Activated CD4-positive, alpha-beta T cell treated with anti-CD3 and anti-CD28 coated beads for 36 hours (primary cell): Measurements from ENCODE around the gene KDM2B. TPM values are rescaled to one million over a fixed set of nuclear protein-coding genes. Genes with fewer than 3 reads are reported as not detected.

ENCODE experiments used
- ATAC-seq: fragments of 200-7000 bp; cut with Tn5 transposase; one replicate; pipeline ENCODE4 v1.10.0; 2021; ENCODE audit warnings: mild to moderate bottlenecking, moderate library complexity
- CTCF ChIA-PET: fragments of 350-600 bp; sonication (Branson Sonifier 250); formaldehyde crosslinking; loops from one replicate; lab custom pipeline; 2021; ENCODE audit warnings: antibody characterized with exemption; lab: Charles Lee
- POLR2A ChIA-PET: fragments of 350-600 bp; sonication (Branson Sonifier 250); formaldehyde crosslinking; loops from one replicate; lab custom pipeline; 2021; ENCODE audit warnings: antibody characterized with exemption, inconsistent platforms; lab: Charles Lee
- DNase-seq: peaks from one replicate; pipeline ENCODE4 v3.0.0-alpha.2; 2020
- H3K27ac Mint-ChIP-seq: one replicate; pipeline ENCODE4 v1.8.0; 2021; ENCODE audit warnings: mixed read lengths
- H3K27me3 Mint-ChIP-seq: one replicate; pipeline ENCODE4 v1.8.0; 2021; ENCODE audit warnings: mixed read lengths
- H3K36me3 Mint-ChIP-seq: one replicate; pipeline ENCODE4 v1.8.0; 2021; ENCODE audit warnings: low read depth, mixed read lengths
- H3K4me1 Mint-ChIP-seq: one replicate; pipeline ENCODE4 v1.8.0; 2021; ENCODE audit warnings: mixed read lengths
- H3K4me3 Mint-ChIP-seq: one replicate; pipeline ENCODE4 v1.8.0; 2021; ENCODE audit warnings: mild to moderate bottlenecking, moderate library complexity, mixed read lengths
- H3K9me3 Mint-ChIP-seq: one replicate; pipeline ENCODE4 v1.8.0; 2021; ENCODE audit warnings: low read depth, mixed read lengths
- intact Hi-C, 2 experiments: fragments of 100-400 bp; cut with DNase I in 1 of 2; cut with micrococcal nuclease in 1 of 2; formaldehyde crosslinking; loops; one replicate each; pipeline versions ENCODE4 v1.14.2 to v1.15.1; 2022 to 2024; cut with DNase I, micrococcal nuclease
- total RNA-seq, 2 experiments: library from RNA; stranded (reverse); gene quantifications; one replicate each; pipeline ENCODE4 v1.2.3, GENCODE V29; 2021

The KDM2B gene
- 10 to 100 TPM; 39.2 to 48.7 TPM for total RNA-seq

DNA sequence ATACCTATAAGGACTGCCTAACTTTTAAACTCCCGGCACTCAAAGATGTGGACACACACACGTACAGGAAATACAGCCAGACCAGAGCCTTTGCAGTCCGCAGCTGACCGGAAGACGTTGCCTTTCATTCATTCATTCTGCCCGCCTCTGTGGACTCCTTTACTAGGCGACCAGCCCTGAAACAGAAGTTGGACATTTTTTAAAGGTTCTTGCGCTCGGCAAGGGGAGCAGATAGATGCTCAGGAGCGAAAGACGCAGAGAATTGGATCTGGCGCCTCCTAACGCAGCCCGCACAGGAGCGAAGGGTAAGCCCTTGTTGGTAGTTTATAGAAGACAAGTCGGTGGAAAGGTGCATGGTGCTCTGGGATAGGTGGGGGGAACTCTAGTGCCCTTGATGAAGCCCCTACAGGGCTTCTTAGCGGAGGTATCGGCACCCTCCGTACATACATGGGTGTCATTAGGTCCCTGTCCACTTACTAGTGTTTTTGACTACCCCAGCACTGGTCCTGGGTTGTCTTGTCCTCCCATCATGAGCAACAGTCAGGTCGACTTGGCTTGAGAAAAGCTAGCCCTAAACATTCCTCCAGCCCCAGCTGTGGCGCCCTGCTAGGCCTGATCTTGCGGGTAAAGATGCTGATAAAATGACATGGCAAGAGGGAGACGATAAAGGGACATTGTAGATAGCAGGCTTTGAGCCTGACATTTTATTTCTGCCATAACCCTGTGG, at the start of gene KDM2B:
TSS of gene KDM2B (minus strand) at position 65 of the 727 bp plus-strand sequence. CDS start 112 bp downstream, outside the sequence.
- ATAC-seq (peak; percentile 30), DNase-seq (peak; percentile 58)
- H3K36me3 Mint-ChIP-seq: no peaks in the 10 kb centered on the region
- H3K4me1 Mint-ChIP-seq: peaks cover 24% of the 10 kb centered on the region
- intact Hi-C loops: loop anchor here (1.0 to 10.0 kb wide), 7 partner anchors 9 to 504 kb away; partner anchors contain the start of genes ORAI1 (in 2 of the 2) and CAMKK2 (in 1 of the 2)
- CTCF ChIA-PET: interaction anchor here (0.9 to 1.2 kb wide), 3 partner anchors 19 to 47 kb away, joined by 3 to 5 read pairs (median 4); no protein-coding TSS in a partner anchor
- POLR2A ChIA-PET: interaction anchor here (0.8 to 2.7 kb wide), 4 partner anchors 11 to 46 kb away, joined by 3 to 12 read pairs (median 4); partner anchors contain the start of gene ORAI1
- no peaks in the 10 kb centered on the region for H3K27me3 Mint-ChIP-seq
- peak within 1 kb of the TSS; percentile 99 for H3K27ac Mint-ChIP-seq
- no peaks in the 10 kb centered on the region for H3K9me3 Mint-ChIP-seq
- H3K4me3 Mint-ChIP-seq: peak within 1 kb of the TSS; percentile 83

DNA sequence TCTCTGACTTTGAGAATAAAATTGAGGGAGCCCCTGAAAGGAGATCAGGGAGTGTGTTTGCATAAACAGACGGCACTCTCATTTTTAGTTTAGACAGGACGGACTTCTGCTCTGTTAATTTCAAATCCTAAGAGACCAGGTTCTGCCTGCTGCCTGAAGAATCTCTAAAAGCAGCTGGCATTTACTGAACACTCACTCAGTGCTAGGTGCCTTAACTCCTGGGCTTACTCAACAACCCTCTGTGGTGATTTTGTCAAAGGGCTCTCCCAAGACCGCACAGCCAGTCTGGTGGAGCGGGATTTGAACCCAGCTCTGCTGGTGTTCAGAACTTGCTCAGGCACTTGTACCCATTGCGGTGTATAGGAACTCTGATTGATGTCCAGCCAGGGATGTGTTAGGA, 47.7 kb upstream of the KDM2B start:
- no peaks in the 10 kb centered on the region for H3K9me3 Mint-ChIP-seq
- H3K4me3 Mint-ChIP-seq: peak overlapping the region; percentile 92
- ChIA-PET CTCF (interaction anchor here (0.5 to 4.2 kb wide), 8 partner anchors 9 to 982 kb away, joined by 3 to 29 read pairs (median 4); partner anchors contain the start of gene MORN3), POLR2A (interaction anchor here (0.7 to 2.4 kb wide), 7 partner anchors 9 to 174 kb away, joined by 3 to 12 read pairs (median 5); no protein-coding TSS in a partner anchor)
- H3K27ac Mint-ChIP-seq: peak overlapping the region; percentile 99
- peaks cover 45% of the 10 kb centered on the region for H3K36me3 Mint-ChIP-seq
- ATAC-seq (no peak), DNase-seq (peak; percentile 46)
- intact Hi-C loops: loop anchor here (5.0 kb wide), 4 partner anchors 91 to 1904 kb away; partner anchors contain the start of genes RHOF (in 1 of the 2) and RILPL1 (in 1 of the 2)
- peaks cover 57% of the 10 kb centered on the region for H3K4me1 Mint-ChIP-seq
- H3K27me3 Mint-ChIP-seq: no peaks in the 10 kb centered on the region

DNA sequence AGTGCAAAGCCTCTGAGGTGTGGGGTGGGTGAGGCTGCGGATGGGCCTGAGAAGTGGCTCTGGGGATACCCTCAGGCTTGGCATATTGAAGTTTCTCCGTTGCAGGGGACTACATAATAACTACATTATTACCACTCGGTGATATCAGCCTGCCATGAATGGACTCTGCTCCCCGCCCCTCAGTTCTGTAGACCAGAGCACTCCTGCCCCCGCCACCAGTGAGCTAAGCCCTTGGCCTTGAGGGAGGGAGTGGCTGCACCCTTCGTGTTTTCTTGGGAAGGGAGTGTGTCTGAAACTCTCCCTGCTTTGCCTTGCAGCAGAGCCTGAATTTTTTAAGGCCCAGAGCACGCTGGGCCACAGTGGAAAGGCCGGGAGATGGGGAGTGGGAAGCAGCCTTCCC, 47.2 kb upstream of the KDM2B start:
- peaks cover 45% of the 10 kb centered on the region for H3K36me3 Mint-ChIP-seq
- H3K27me3 Mint-ChIP-seq: no peaks in the 10 kb centered on the region
- ChIA-PET CTCF (interaction anchor here (0.5 to 4.2 kb wide), 13 partner anchors 8 to 568 kb away, joined by 3 to 29 read pairs (median 5); partner anchors contain the start of gene MORN3), POLR2A (interaction anchor here (0.7 to 2.4 kb wide), 10 partner anchors 8 to 175 kb away, joined by 3 to 12 read pairs (median 4); no protein-coding TSS in a partner anchor)
- H3K27ac Mint-ChIP-seq: peak overlapping the region; percentile 99
- peak; percentile 45 for DNase-seq
- ATAC-seq: no peak
- no peaks in the 10 kb centered on the region for H3K9me3 Mint-ChIP-seq
- peak overlapping the region; percentile 92 for H3K4me3 Mint-ChIP-seq
- H3K4me1 Mint-ChIP-seq: peaks cover 53% of the 10 kb centered on the region
- intact Hi-C loops: loop anchor here (5.0 kb wide), 4 partner anchors 91 to 1904 kb away; partner anchors contain the start of genes RHOF (in 1 of the 2) and RILPL1 (in 1 of the 2)

DNA sequence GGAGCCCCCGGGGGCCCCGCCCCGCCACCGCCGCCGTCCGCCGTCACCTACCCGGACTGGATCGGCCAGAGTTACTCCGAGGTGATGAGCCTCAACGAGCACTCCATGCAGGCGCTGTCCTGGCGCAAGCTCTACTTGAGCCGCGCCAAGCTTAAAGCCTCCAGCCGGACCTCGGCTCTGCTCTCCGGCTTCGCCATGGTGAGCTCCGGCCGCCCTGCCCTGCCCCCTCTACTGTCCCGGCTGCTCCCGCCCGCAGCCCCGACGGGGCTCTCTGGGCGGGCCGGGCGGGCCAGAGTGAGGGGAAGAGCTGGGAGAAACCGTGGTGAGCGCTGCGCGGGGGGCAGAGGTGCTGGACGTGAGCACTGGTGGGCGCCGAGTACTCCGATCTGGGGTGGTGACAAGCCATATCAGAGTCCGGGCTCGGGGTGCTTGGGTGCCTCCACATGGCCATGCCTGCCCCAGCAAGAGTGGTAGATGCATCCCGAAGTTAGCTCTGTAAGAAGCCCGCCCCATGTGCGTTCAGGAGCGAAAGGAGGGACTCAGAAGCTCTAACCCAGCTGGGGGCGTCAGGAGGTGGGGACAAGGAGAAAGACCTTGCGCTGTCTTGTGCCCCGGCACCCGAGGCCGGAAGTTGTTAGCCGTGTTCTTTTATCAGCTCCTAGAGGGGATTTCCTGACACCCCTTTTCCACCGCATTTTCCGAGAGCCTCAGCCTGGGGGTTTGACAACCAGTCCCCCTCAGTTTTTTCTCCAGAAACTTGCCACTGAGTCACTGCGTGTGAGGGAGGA, 46.2 kb upstream of the KDM2B start:
- Mint-ChIP-seq H3K27ac (peak overlapping the region; percentile 99), H3K27me3 (no peaks in the 10 kb centered on the region), H3K4me3 (peak overlapping the region; percentile 92), H3K4me1 (peaks cover 44% of the 10 kb centered on the region), H3K36me3 (peaks cover 37% of the 10 kb centered on the region), H3K9me3 (no peaks in the 10 kb centered on the region)
- ATAC-seq (peak; percentile 71), DNase-seq (peak; percentile 93)
- intact Hi-C loops: loop anchor here (1.0 to 5.0 kb wide), 28 partner anchors 30 to 1905 kb away; partner anchors contain the start of genes CAMKK2 (in 2 of the 2), PSMD9 (in 2 of the 2), ANAPC5 (in 1 of the 2) and KDM2B (in 1 of the 2)
- POLR2A ChIA-PET: interaction anchor here (0.6 to 2.4 kb wide), 21 partner anchors 9 to 596 kb away, joined by 3 to 12 read pairs (median 4); no protein-coding TSS in a partner anchor
- CTCF ChIA-PET: interaction anchor here (0.5 to 4.5 kb wide), 27 partner anchors 9 to 211 kb away, joined by 3 to 29 read pairs (median 5); partner anchors contain the start of genes MORN3 and RHOF

DNA sequence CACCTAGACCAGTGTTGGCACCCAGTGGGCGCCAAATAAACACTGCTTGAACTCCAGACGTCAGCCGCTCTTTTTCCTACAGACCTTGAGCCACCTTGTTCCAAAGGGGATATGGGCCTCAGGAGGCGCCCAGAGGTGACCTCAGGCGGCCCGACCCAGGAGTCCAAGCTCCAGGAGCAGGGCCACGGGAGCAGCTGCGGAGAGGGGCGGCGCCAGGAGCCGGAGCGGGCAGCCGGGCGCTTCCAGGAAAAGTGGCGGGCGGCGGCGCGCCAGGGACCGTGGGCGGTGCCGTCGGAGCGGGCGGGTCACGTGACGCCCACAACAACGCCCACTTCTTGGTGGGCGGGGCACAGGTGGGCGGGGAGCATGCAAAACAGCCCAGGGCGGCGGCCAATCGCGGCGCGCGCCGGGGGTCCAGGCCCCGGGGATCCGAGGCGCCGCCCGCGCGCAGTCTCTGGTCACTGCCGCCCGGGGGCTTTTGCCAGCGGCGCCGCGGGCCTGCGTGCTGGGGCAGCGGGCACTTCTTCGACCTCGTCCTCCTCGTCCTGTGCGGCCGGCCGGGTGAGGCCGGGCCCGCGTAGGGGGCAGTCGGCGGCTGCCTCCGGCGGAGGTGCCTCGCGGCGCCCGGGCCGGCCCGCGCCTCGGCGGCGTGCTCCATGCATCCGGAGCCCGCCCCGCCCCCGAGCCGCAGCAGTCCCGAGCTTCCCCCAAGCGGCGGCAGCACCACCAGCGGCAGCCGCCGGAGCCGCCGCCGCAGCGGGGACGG, 45.4 kb upstream of the KDM2B start, which contains the start of gene ORAI1:
TSS of gene ORAI1 (plus strand) at position 444 of the 766 bp plus-strand sequence.
- Mint-ChIP-seq H3K4me1 (peaks cover 36% of the 10 kb centered on the region), H3K27me3 (no peaks in the 10 kb centered on the region), H3K4me3 (peak within 1 kb of the TSS; percentile 92), H3K27ac (peak within 1 kb of the TSS; percentile 99), H3K36me3 (peaks cover 34% of the 10 kb centered on the region), H3K9me3 (no peaks in the 10 kb centered on the region)
- DNase-seq: peak; percentile 98
- ATAC-seq: peak; percentile 50
- ChIA-PET CTCF (interaction anchor here (0.5 to 4.5 kb wide), 13 partner anchors 40 to 210 kb away, joined by 3 to 29 read pairs (median 7); partner anchors contain the start of genes MORN3 and RHOF), POLR2A (interaction anchor here (0.5 to 2.4 kb wide), 12 partner anchors 13 to 454 kb away, joined by 3 to 12 read pairs (median 7); no protein-coding TSS in a partner anchor)
- intact Hi-C loops: loop anchor here (1.0 to 5.0 kb wide), 22 partner anchors 36 to 1906 kb away; partner anchors contain the start of genes PSMD9 (in 2 of the 2), ANAPC5 (in 1 of the 2), CAMKK2 (in 1 of the 2) and KDM2B (in 1 of the 2)

DNA sequence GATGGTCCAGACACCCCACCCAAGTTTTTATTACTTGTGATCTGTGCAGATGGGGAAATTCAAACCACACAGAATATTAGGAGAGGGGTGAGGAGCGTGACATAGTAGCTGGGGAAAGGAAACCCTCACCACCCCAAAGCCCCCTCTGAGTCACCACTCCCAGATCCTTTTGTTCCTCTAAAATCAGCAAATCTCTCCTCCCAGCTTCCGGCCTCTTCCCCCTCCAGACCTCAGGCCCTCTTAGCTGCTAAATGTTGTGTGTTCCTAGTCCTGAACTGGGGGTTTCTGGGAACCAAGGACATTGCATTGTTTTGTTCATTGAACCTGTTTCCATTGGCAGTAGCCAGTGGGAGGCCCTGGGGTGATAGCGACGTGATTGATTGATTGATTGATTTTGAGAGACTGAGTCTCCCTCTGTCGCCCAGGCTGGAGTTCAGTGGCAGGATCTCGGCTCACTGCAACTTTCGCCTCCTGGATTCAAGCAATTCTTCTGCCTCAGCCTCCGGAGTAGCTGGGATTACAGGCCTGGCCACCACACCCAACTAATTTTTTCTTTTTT, 39.6 kb upstream of the KDM2B start:
- ChIA-PET CTCF (interaction anchor here (1.1 kb wide), 2 partner anchors 67 to 93 kb away, joined by 3 to 5 read pairs; no protein-coding TSS in a partner anchor), POLR2A (no interaction called here)
- peaks cover 6% of the 10 kb centered on the region for H3K4me1 Mint-ChIP-seq
- H3K4me3 Mint-ChIP-seq: no peak overlapping the region
- intact Hi-C loops: no loop called here
- H3K36me3 Mint-ChIP-seq: peaks cover 2% of the 10 kb centered on the region
- DNase-seq: no peak
- H3K9me3 Mint-ChIP-seq: no peaks in the 10 kb centered on the region
- no peak for ATAC-seq
- no peak overlapping the region for H3K27ac Mint-ChIP-seq
- H3K27me3 Mint-ChIP-seq: no peaks in the 10 kb centered on the region

DNA sequence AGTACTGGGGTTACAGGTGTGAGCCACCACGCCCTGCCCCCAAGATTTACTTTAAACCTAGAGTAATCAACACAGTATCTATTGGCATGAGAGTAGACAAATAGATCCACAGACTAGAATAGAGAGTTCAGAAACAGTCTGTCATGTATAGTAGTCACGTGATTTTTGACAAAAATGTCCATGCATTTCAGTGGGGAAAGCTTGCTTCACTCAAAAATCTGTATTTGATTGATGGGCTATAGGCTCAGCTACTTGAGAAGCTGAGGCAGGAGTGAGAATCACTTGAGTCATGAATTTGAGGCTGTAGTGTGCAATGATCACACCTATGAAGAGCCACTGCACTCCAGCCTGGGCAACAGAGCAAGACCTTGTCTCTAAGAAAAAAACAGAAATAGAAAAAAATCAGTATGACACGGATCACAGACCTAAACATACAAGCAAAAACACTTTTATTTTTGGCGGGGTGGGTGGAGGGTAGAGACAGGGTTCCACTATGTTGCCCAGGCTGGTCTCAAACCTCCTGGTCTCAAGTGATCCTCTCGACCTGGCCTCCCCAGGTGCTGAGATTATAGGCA, 37.9 kb upstream of the KDM2B start:
- intact Hi-C loops: no loop called here
- POLR2A ChIA-PET: interaction anchor here (0.8 kb wide), 1 partner anchor 37 kb away, joined by 4 read pairs; no protein-coding TSS in a partner anchor
- H3K36me3 Mint-ChIP-seq: peaks cover 2% of the 10 kb centered on the region
- H3K4me3 Mint-ChIP-seq: no peak overlapping the region
- H3K4me1 Mint-ChIP-seq: peaks cover 6% of the 10 kb centered on the region
- H3K9me3 Mint-ChIP-seq: no peaks in the 10 kb centered on the region
- no peak overlapping the region for H3K27ac Mint-ChIP-seq
- CTCF ChIA-PET: interaction anchor here (1.2 kb wide), 1 partner anchor 118 kb away, joined by 3 read pairs; no protein-coding TSS in a partner anchor
- no peaks in the 10 kb centered on the region for H3K27me3 Mint-ChIP-seq
- ATAC-seq (no peak), DNase-seq (no peak)

DNA sequence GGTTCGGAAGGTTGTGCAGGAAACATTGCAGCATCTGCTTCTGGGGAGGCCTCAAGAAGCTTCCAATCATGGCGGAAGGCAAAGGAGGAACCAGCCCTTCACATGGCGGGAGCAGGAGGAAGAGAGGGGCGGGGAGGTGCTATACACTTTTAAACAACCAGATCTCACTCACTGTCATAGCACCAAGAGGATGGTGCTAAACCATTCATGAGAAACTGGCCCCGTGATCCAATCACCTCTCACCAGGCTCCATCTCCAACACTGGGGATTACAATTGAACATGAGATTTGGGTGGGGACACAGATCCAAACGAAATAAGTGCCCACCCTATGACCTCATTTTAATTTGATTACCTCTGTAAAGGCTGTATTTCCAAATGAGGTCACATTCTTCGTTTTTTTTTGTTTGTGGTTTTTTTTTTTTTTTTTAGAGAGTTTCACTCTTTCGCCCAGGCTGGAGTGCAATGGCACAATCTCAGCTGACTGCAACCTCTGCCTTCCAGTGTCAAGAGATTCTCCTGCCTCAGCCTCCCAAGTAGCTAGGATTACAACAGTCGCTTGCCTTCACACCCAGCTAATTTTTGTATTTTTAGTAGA, 34.1 kb upstream of the KDM2B start:
- Mint-ChIP-seq H3K36me3 (peaks cover 2% of the 10 kb centered on the region), H3K27me3 (no peaks in the 10 kb centered on the region), H3K27ac (no peak overlapping the region), H3K4me1 (peaks cover 6% of the 10 kb centered on the region), H3K4me3 (no peak overlapping the region), H3K9me3 (no peaks in the 10 kb centered on the region)
- intact Hi-C loops: no loop called here
- ChIA-PET CTCF (no interaction called here), POLR2A (interaction anchor here (0.7 kb wide), 2 partner anchors 281 to 406 kb away, joined by 3 read pairs; no protein-coding TSS in a partner anchor)
- DNase-seq (no peak), ATAC-seq (no peak)

DNA sequence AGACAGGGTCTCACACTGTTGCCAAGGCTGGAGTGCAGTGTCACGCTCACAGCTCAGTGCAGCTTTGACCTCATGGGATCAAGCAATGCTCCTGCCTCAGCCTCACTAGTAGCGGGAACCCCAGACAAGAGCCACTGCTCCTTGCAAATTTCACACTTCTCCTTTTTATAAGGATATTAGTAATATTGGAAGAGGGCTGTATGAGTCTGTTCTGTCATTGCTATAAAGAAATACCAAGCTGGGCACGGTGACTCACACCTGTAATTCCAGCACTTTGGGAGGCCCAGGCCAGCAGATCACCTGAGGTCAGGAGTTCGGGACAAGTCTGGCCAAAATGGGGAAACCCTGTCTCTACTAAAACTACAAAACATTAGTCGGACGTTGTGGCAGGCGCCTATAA, 32.6 kb upstream of the KDM2B start:
- Mint-ChIP-seq H3K4me3 (no peak overlapping the region), H3K27me3 (no peaks in the 10 kb centered on the region), H3K4me1 (peaks cover 6% of the 10 kb centered on the region), H3K27ac (no peak overlapping the region), H3K36me3 (peaks cover under 1% of the 10 kb centered on the region), H3K9me3 (no peaks in the 10 kb centered on the region)
- no peak for DNase-seq
- ChIA-PET POLR2A (no interaction called here), CTCF (interaction anchor here (1.5 kb wide), 1 partner anchor 12 kb away, joined by 4 read pairs; no protein-coding TSS in a partner anchor)
- ATAC-seq: no peak
- intact Hi-C loops: no loop called here
